MM.1S (cell line): Measurements from ENCODE around the gene KIAA1549.

Experiments
- DNase-seq: peaks from one replicate; pipeline ENCODE4 v3.0.0-alpha.2; 2015
- H2AFZ ChIP-seq: fragments of 300-600 bp; sonication (generic); 2 replicates; pipeline ENCODE4 v1.6.0; 2016; ENCODE audit warnings: antibody characterized with exemption, low read length
- H3F3A ChIP-seq: fragments of 300-600 bp; sonication (generic); 2 replicates; pipeline ENCODE4 v1.6.1; 2016; ENCODE audit warnings: mild to moderate bottlenecking, antibody characterized with exemption, low read length, moderate library complexity, mixed read lengths; ENCODE audit not compliant: insufficient read depth
- H3K27ac ChIP-seq: fragments of 300-600 bp; sonication (generic); 2 replicates; pipeline ENCODE4 v1.5.1; 2016; ENCODE audit warnings: mild to moderate bottlenecking, low read length
- H3K27me3 ChIP-seq: fragments of 300-600 bp; sonication (generic); replicated peaks from 2 replicates; pipeline ENCODE4 v1.6.0; 2016; ENCODE audit warnings: low read length; ENCODE audit not compliant: insufficient read depth
- H3K36me3 ChIP-seq: fragments of 300-600 bp; sonication (generic); replicated peaks from 2 replicates; pipeline ENCODE4 v1.6.1; 2016; ENCODE audit warnings: mild to moderate bottlenecking, low read length, mixed read lengths; ENCODE audit not compliant: insufficient read depth
- H3K4me1 ChIP-seq: fragments of 300-600 bp; sonication (generic); 2 replicates; pipeline ENCODE4 v1.6.1; 2016; ENCODE audit warnings: low read length, mixed read lengths
- H3K4me2 ChIP-seq: fragments of 300-600 bp; sonication (generic); 2 replicates; pipeline ENCODE4 v1.6.0; 2016; ENCODE audit warnings: low read depth, low read length
- H3K4me3 ChIP-seq: fragments of 300-600 bp; sonication (generic); 2 replicates; pipeline ENCODE4 v1.5.1; 2016; ENCODE audit warnings: low read length, mixed read lengths
- H3K79me2 ChIP-seq: fragments of 300-600 bp; sonication (generic); 2 replicates; pipeline ENCODE4 v1.6.1; 2016; ENCODE audit warnings: mixed run types, low read length, mixed read lengths
- H3K9ac ChIP-seq: fragments of 300-600 bp; sonication (generic); 2 replicates; pipeline ENCODE4 v1.6.1; 2016; ENCODE audit warnings: low read length, mixed read lengths
- H3K9me2 ChIP-seq: fragments of 300-600 bp; sonication (generic); replicated peaks from 2 replicates; pipeline ENCODE4 v1.6.1; 2016; ENCODE audit warnings: mild to moderate bottlenecking, low read length, mixed read lengths; ENCODE audit not compliant: insufficient read depth
- H3K9me3 ChIP-seq: fragments of 300-600 bp; sonication (generic); replicated peaks from 2 replicates; pipeline ENCODE4 v1.6.1; 2016; ENCODE audit warnings: mild to moderate bottlenecking, low read length, mixed read lengths; ENCODE audit not compliant: insufficient read depth
- H4K20me1 ChIP-seq: fragments of 300-600 bp; sonication (generic); 2 replicates; pipeline ENCODE4 v1.6.1; 2016; ENCODE audit warnings: mild to moderate bottlenecking, low read length, moderate library complexity, mixed read lengths; ENCODE audit not compliant: insufficient read depth
- CTCF ChIP-seq: fragments of 300-600 bp; sonication (generic); IDR thresholded peaks from 2 replicates; pipeline ENCODE4 v1.5.1; 2016; ENCODE audit warnings: antibody characterized with exemption, low read length, mixed read lengths
- EZH2 ChIP-seq: fragments of 300-600 bp; sonication (generic); optimal IDR thresholded peaks from 2 replicates; pipeline ENCODE3; 2017; ENCODE audit warnings: low read depth, mild to moderate bottlenecking, antibody characterized with exemption, low read length, mixed read lengths
- EZH2phosphoT487 ChIP-seq: fragments of 300-600 bp; sonication (generic); IDR thresholded peaks from 2 replicates; pipeline ENCODE4 v1.6.1; 2018; ENCODE audit warnings: antibody characterized with exemption, low read length

The KIAA1549 gene

GRCh38 chr7:138945821-138946220 is 35.4 kb downstream of the KIAA1549 start:
- Histone ChIP-seq H3K4me3 (no peak overlapping the region), H3K79me2 (no peaks in the 10 kb centered on the region), H3K27me3 (no peaks in the 10 kb centered on the region), H3K9me3 (no peaks in the 10 kb centered on the region), H3K4me1 (no peaks in the 10 kb centered on the region), H3K4me2 (no peak overlapping the region), H3F3A (no peaks in the 10 kb centered on the region), H3K9me2 (no peaks in the 10 kb centered on the region), H3K36me3 (no peaks in the 10 kb centered on the region), H3K27ac (no peak overlapping the region), H4K20me1 (no peaks in the 10 kb centered on the region), H2AFZ (no peak overlapping the region), H3K9ac (no peak overlapping the region)
- TF ChIP-seq CTCF (no peak), EZH2phosphoT487 (no peak), EZH2 (no peak)
- DNase-seq = no peak

- H3K4me2 ChIP-seq = no peak overlapping the region
- H3K4me3 ChIP-seq = no peak overlapping the region
- H2AFZ ChIP-seq = no peak overlapping the region
- no peaks in the 10 kb centered on the region for H3K79me2 ChIP-seq
- no peaks in the 10 kb centered on the region for H3K9me2 ChIP-seq
- no peak overlapping the region for H3K27ac ChIP-seq
- TF ChIP-seq EZH2phosphoT487 (no peak), CTCF (no peak), EZH2 (no peak)
- H3K4me1 ChIP-seq = no peaks in the 10 kb centered on the region
- DNase-seq = no peak
- no peak overlapping the region for H3K9ac ChIP-seq
- H4K20me1 ChIP-seq = no peaks in the 10 kb centered on the region
- H3K36me3 ChIP-seq = no peaks in the 10 kb centered on the region
- H3K27me3 ChIP-seq = no peaks in the 10 kb centered on the region
- no peaks in the 10 kb centered on the region for H3F3A ChIP-seq
- no peaks in the 10 kb centered on the region for H3K9me3 ChIP-seq
Observed at GRCh38 chr7:138945154-138945553, 36.0 kb downstream of the KIAA1549 start.

- no peaks in the 10 kb centered on the region for H3K27me3 ChIP-seq
- H2AFZ ChIP-seq = no peak overlapping the region
- no peaks in the 10 kb centered on the region for H3F3A ChIP-seq
- H3K4me1 ChIP-seq = no peaks in the 10 kb centered on the region
- H3K9ac ChIP-seq = no peak overlapping the region
- DNase-seq = no peak
- H3K4me3 ChIP-seq = no peak overlapping the region
- TF ChIP-seq EZH2phosphoT487 = no peak
- no peak for TF ChIP-seq EZH2
- TF ChIP-seq CTCF = no peak
- no peaks in the 10 kb centered on the region for H3K79me2 ChIP-seq
- H3K9me2 ChIP-seq = no peaks in the 10 kb centered on the region
- no peak overlapping the region for H3K27ac ChIP-seq
- H4K20me1 ChIP-seq = no peaks in the 10 kb centered on the region
- no peaks in the 10 kb centered on the region for H3K36me3 ChIP-seq
- no peaks in the 10 kb centered on the region for H3K9me3 ChIP-seq
- no peak overlapping the region for H3K4me2 ChIP-seq
Observed at GRCh38 chr7:138944592-138944991, 36.6 kb downstream of the KIAA1549 start.
